ENCODE data around the gene MARCHF2.

Gene MARCHF2

DNA sequence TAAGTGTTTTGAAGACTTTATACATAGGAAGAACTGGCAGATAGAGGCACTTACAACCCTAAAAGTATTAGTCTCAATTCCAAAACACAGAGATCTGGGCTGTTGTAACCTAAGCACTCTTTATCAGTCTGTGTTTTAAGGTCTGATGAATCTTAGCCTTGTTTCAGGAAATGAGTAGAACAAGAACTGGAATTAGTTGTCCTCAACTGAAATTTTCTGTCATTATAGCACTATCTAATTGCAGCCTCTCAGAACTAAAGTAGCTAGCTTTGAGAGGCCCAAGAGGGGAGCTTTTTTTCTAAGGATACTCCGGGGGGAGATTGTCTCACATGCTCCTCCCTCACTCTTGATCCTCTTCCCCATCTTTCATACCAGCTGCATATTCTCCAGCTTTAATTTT is 44.7 kb downstream of the MARCHF2 start:
- DNase-seq (ENCODE audit: low read depth, low spot score), result no peak
- ChIA-PET POLR2A (no interaction called here), CTCF (interaction anchor here (0.7 to 2.1 kb wide), 3 partner anchors 12 to 104 kb away, joined by 3 to 12 read pairs (median 4); partner anchors contain the start of gene MARCHF2)
- no peak overlapping the region for H3K4me3 ChIP-seq (ENCODE audit: low read depth, low read length)
- TF ChIP-seq, protein P1, sequence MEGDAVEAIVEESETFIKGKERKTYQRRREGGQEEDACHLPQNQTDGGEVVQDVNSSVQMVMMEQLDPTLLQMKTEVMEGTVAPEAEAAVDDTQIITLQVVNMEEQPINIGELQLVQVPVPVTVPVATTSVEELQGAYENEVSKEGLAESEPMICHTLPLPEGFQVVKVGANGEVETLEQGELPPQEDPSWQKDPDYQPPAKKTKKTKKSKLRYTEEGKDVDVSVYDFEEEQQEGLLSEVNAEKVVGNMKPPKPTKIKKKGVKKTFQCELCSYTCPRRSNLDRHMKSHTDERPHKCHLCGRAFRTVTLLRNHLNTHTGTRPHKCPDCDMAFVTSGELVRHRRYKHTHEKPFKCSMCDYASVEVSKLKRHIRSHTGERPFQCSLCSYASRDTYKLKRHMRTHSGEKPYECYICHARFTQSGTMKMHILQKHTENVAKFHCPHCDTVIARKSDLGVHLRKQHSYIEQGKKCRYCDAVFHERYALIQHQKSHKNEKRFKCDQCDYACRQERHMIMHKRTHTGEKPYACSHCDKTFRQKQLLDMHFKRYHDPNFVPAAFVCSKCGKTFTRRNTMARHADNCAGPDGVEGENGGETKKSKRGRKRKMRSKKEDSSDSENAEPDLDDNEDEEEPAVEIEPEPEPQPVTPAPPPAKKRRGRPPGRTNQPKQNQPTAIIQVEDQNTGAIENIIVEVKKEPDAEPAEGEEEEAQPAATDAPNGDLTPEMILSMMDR (IDR thresholded peaks at IDR 0.05; ENCODE audit: insufficient read depth, low read length, missing control alignments), result no peak

DNA sequence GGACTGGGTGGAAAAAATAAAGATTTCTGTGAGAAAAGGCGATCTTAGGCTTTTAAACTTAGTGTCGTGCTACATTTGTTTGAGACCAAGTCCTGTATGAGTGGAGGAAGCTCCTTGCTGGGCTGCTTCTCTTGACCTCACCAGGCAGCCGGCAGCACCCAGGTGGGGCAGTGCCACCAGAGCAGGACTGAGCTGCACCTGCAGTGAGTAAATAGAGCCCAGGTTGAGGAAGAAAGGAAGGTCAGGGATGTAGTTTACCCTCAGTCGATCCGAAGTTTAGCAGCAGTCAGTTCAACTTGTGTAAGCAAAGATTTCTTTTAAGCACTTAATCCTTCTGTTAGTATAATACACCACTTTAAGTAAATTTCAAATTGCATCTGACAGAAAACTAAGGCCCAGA is 45.3 kb downstream of the MARCHF2 start:
- CTCF ChIA-PET, result interaction anchor here (0.7 to 2.1 kb wide), 2 partner anchors 47 to 105 kb away, joined by 3 to 12 read pairs; partner anchors contain the start of gene MARCHF2
- DNase-seq (ENCODE audit: low read depth, low spot score), result no peak
- TF ChIP-seq, protein P1 (IDR thresholded peaks at IDR 0.05; ENCODE audit: insufficient read depth, low read length, missing control alignments), result no peak
- no peak overlapping the region for H3K4me3 ChIP-seq (ENCODE audit: low read depth, low read length)
- POLR2A ChIA-PET, result no interaction called here

DNA sequence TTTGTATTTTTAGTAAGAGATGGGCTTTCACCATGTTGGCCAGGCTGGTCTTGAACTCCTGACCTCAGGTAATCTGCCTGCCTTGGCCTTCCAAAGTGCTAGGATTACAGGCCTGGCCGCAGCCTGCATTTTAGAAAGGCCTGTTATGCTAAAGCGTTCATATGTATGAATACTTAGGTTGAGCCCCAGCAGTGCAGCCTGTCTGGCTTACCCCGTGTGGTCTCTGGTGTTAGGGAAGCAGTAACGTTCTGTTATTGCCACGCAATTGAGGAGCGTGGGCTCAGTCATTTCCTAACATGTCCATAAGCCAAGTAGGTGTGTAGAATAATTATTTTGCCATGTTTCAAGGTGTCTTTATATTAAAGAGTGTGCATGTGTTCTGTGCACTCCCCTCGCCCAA is 46.0 kb downstream of the MARCHF2 start:
- DNase-seq (ENCODE audit: low read depth, low spot score), result no peak
- TF ChIP-seq, protein P1 (IDR thresholded peaks at IDR 0.05; ENCODE audit: insufficient read depth, low read length, missing control alignments), result no peak
- ChIA-PET CTCF (interaction anchor here (2.1 kb wide), 1 partner anchor 105 kb away, joined by 18 read pairs; no protein-coding TSS in a partner anchor), POLR2A (interaction anchor here (0.8 to 1.6 kb wide), 2 partner anchors 14 to 1995 kb away, joined by 3 to 6 read pairs; partner anchors contain the start of gene HNRNPM)
- H3K4me3 ChIP-seq (ENCODE audit: low read depth, low read length), result no peak overlapping the region

DNA sequence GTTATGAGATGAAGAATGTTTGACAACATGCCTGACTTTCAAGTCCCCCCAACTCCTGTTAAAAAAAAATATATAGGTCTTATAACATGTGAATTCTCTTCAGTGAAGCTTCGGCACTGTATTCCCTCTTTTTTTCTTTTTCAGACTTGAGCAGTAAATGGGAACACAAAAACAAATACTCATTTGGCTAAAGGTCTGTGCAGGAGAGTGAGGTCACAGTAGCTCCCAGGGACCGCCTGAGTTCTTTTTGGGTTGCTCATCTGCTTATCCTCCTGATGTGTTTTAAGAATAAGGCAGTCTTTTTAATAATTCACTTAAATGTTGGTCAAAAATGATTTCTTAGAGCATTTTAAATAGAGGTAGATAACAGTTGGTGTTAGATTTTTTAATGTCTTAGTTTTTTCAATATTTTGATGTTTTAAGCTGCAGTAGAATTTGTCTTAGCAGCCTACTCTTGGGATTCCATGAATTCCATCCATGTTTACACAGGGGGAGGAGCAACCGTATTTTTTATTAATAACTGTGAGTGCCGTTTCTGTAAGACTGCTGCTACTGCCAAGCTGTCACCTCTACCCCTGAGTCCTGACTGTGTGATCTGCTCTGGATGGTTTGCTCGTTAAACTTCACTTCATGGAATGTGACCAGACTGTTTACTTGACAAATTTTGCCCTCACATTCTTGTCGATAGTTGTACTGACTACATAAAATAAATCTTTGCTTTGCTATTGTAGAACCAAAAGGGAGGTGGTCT is 46.6 kb downstream of the MARCHF2 start:
- CTCF ChIA-PET, result interaction anchor here (0.8 to 2.1 kb wide), 5 partner anchors 10 to 190 kb away, joined by 3 to 18 read pairs (median 4); no protein-coding TSS in a partner anchor
- TF ChIP-seq, protein P1 (IDR thresholded peaks at IDR 0.05; ENCODE audit: insufficient read depth, low read length, missing control alignments), result no peak
- H3K4me3 ChIP-seq (ENCODE audit: low read depth, low read length), result no peak overlapping the region; the same call in 1 of the 2 replicates
- POLR2A ChIA-PET, result interaction anchor here (0.6 to 1.6 kb wide), 4 partner anchors 10 to 1994 kb away, joined by 3 to 6 read pairs (median 4); partner anchors contain the start of gene HNRNPM
- no peak for DNase-seq (ENCODE audit: low read depth, low spot score)

DNA sequence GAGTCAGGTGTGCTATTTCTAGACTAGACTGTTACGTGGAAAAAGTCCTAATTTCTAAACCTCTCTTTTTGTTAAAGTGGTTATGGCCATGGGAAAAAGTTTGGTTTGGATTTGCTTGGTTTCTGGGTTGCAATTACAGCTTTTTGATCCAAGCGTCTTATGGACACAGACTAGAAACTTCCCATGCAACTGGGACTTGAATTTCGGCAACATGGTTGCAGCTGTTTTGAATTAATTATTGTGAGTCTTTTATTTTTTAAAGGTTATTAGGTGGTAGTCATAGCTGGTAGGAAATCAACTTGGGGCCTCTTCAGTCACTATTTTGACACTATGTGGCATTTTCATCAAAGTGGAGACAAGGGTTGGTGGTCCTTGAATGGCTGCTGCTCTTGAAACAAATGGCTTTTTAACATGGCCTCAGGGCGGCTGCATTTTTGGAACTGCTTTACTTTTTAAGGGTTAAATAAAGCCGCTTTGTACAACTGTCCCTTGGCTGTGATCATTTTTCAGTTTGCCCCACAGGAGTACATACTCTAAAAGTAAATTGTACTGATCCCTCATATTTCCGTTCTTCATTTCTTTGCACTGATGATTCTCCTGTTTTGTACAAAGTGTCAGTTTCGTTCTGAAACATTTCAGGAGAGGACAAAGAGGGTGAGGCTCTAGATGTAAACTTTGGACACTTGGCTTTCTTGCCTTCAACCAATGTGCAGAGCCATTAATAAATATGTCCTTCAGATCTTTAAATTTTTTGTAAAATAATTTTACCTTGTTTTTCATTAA is 47.6 kb downstream of the MARCHF2 start:
- CTCF ChIA-PET, result interaction anchor here (0.8 to 2.1 kb wide), 5 partner anchors 11 to 191 kb away, joined by 3 to 18 read pairs (median 4); no protein-coding TSS in a partner anchor

More for the DNA sequence above, 47.6 kb downstream of the MARCHF2 start:
- DNase-seq (ENCODE audit: low read depth, low spot score), result no peak
- POLR2A ChIA-PET, result interaction anchor here (1.6 kb wide), 1 partner anchor 16 kb away, joined by 6 read pairs; the partner anchor contains the start of gene HNRNPM
- TF ChIP-seq, protein P1 (IDR thresholded peaks at IDR 0.05; ENCODE audit: insufficient read depth, low read length, missing control alignments), result no peak
- peak overlapping the region; percentile 6; the same call in 1 of the 2 replicates for H3K4me3 ChIP-seq (ENCODE audit: low read depth, low read length)

Data from AG04449 (cell line).